Prostate gland (tissue), 2 donors: ENCODE data around the gene PDE11A. TPM values are rescaled to one million over a fixed set of nuclear protein-coding genes. Genes with fewer than 3 reads are reported as not detected.

Experiments used
- DNase-seq: peaks from one replicate; pipeline ENCODE4 v3.0.0-alpha.2; 2019; ENCODE audit warnings: low spot score
- H3K27ac ChIP-seq, 2 donors: fragments of 200-600 bp; sonication (generic); 2 replicates each; pipeline ENCODE4 v1.5.1; 2017 to 2019
- H3K27me3 ChIP-seq: fragments of 200-600 bp; sonication (generic); replicated peaks from 2 replicates; pipeline ENCODE4 v1.5.1; 2019; ENCODE audit not compliant: insufficient read depth
- H3K36me3 ChIP-seq, 2 donors: fragments of 200-600 bp; sonication (generic); 1 replicate in 1 of 2; 2 replicates in 1 of 2; pipeline versions ENCODE4 v1.5.1 to v1.8.1; 2017 to 2019
- H3K4me1 ChIP-seq: fragments of 200-600 bp; sonication (generic); replicated peaks from 2 replicates; pipeline ENCODE4 v1.5.1; 2019
- H3K4me3 ChIP-seq, 2 donors: fragments of 200-600 bp; sonication (generic); 2 replicates each; pipeline ENCODE4 v1.5.1; 2017 to 2019
- H3K9me3 ChIP-seq: fragments of 200-600 bp; sonication (generic); 2 replicates; pipeline ENCODE4 v1.5.1; 2017
- CTCF ChIP-seq, 4 experiments: fragments of 200-600 bp in 2 of 4; fragments of 450-650 bp in 2 of 4; sonication (generic) in 2 of 4; IDR thresholded peaks; 1 replicate in 3 of 4; 2 replicates in 1 of 4; pipeline ENCODE4 v1.5.1; 2016 to 2019; ENCODE audit warnings: antibody characterized with exemption in 4 of 4, mild to moderate bottlenecking in 2 of 4, moderate library complexity in 2 of 4
- POLR2A ChIP-seq: fragments of 450-650 bp; IDR thresholded peaks from one replicate; pipeline ENCODE4 v1.6.1; 2016; ENCODE audit warnings: antibody characterized with exemption, mild to moderate bottlenecking
- POLR2AphosphoS5 ChIP-seq: sonication (generic); formaldehyde crosslinking; IDR thresholded peaks from one replicate; pipeline ENCODE4 v1.6.1; 2017; ENCODE audit warnings: antibody characterized with exemption
- whole genome bisulfite sequencing: methylation state at CpG from one replicate; pipeline ENCODE4 v1.1.5; 2018; 5-methylcytosine and 5-hydroxymethylcytosine counted together
- intact Hi-C: fragments of 100-400 bp; cut with DNase I; formaldehyde crosslinking; loops from one replicate; pipeline ENCODE4 v1.14.2; 2022
- total RNA-seq, 2 donors: library from RNA; depleted of rRNA; stranded (reverse); fragments of >200 nt; gene quantifications; one replicate each; pipeline ENCODE4 v1.1.0, GENCODE V29; 2016

Gene PDE11A
- total RNA-seq, 2 donors from 2014 or later = 14.9 to 26.6 TPM

GRCh38 chr2:177599956-177600355 is 472.6 kb downstream of the PDE11A start:
- H3K27me3 ChIP-seq = no peaks in the 10 kb centered on the region
- no peak overlapping the region for H3K4me3 ChIP-seq
- intact Hi-C loops = loop anchor here (5.0 to 10.0 kb wide), 2 partner anchors 265 to 433 kb away; no protein-coding TSS in a partner anchor
- DNase-seq = no peak
- TF ChIP-seq POLR2AphosphoS5 = no peak
- TF ChIP-seq POLR2A = no peak
- no peak for TF ChIP-seq CTCF (IDR thresholded peaks at IDR 0.05)
- no peak overlapping the region for H3K27ac ChIP-seq
- no peaks in the 10 kb centered on the region for H3K9me3 ChIP-seq
- H3K36me3 ChIP-seq = no peaks in the 10 kb centered on the region
- 71% methylated on average over 2 of the region's 2 CpGs for WGBS
- no peaks in the 10 kb centered on the region for H3K4me1 ChIP-seq

- H3K4me1 ChIP-seq = no peaks in the 10 kb centered on the region
- intact Hi-C loops = no loop called here
- H3K27me3 ChIP-seq = no peaks in the 10 kb centered on the region
- DNase-seq = no peak
- TF ChIP-seq POLR2A = no peak
- no peak for TF ChIP-seq CTCF (IDR thresholded peaks at IDR 0.05)
- TF ChIP-seq POLR2AphosphoS5 = no peak
- no peaks in the 10 kb centered on the region for H3K36me3 ChIP-seq
- H3K4me3 ChIP-seq = no peak overlapping the region
- 66% methylated on average over 3 of the region's 3 CpGs for WGBS
- no peaks in the 10 kb centered on the region for H3K9me3 ChIP-seq
- H3K27ac ChIP-seq = no peak overlapping the region
Measured at GRCh38 chr2:177599139-177599688, 473.4 kb downstream of the PDE11A start.

- Histone ChIP-seq H3K4me3 (no peak overlapping the region), H3K27me3 (no peaks in the 10 kb centered on the region), H3K27ac (no peak overlapping the region), H3K9me3 (no peaks in the 10 kb centered on the region), H3K36me3 (no peaks in the 10 kb centered on the region), H3K4me1 (no peaks in the 10 kb centered on the region)
- TF ChIP-seq POLR2A (no peak), POLR2AphosphoS5 (no peak), CTCF (IDR thresholded peaks at IDR 0.05) (no peak)
- intact Hi-C loops = no loop called here
- no peak for DNase-seq
- WGBS = 17% methylated on average over 4 of the region's 4 CpGs
Measured at GRCh38 chr2:177598326-177599138, 474.0 kb downstream of the PDE11A start.

- no peak overlapping the region for H3K4me3 ChIP-seq
- no peak for TF ChIP-seq POLR2AphosphoS5
- no peak for TF ChIP-seq POLR2A
- no peak for TF ChIP-seq CTCF (IDR thresholded peaks at IDR 0.05)
- WGBS = 26% methylated on average over 6 of the region's 6 CpGs
Measured at GRCh38 chr2:177597759-177598158, 474.8 kb downstream of the PDE11A start.

GRCh38 chr2:177596866-177597265 is 475.7 kb downstream of the PDE11A start:
- DNase-seq = no peak
- no peak overlapping the region for H3K4me3 ChIP-seq
- H3K4me1 ChIP-seq = no peaks in the 10 kb centered on the region
- TF ChIP-seq POLR2A = no peak
- no peak for TF ChIP-seq CTCF (IDR thresholded peaks at IDR 0.05)
- TF ChIP-seq POLR2AphosphoS5 = no peak
- no peak overlapping the region for H3K27ac ChIP-seq
- WGBS = 73% methylated on average over 1 of the region's 1 CpG
- intact Hi-C loops = no loop called here
- no peaks in the 10 kb centered on the region for H3K27me3 ChIP-seq
- no peaks in the 10 kb centered on the region for H3K36me3 ChIP-seq
- no peaks in the 10 kb centered on the region for H3K9me3 ChIP-seq

More at GRCh38 chr2:177597759-177598158, 474.8 kb downstream of the PDE11A start:
- Histone ChIP-seq H3K4me1 (no peaks in the 10 kb centered on the region), H3K9me3 (no peaks in the 10 kb centered on the region), H3K36me3 (no peaks in the 10 kb centered on the region), H3K27ac (no peak overlapping the region), H3K27me3 (no peaks in the 10 kb centered on the region)
- no peak for DNase-seq
- intact Hi-C loops = no loop called here
